GM23248 (cell line): ENCODE data around the gene NT5M.

Source experiments
- EZH2 ChIP-seq: fragments of 200-600 bp; sonication (generic); IDR thresholded peaks from 2 replicates; pipeline ENCODE4 v1.6.1; 2018; ENCODE audit warnings: antibody characterized with exemption, mild to moderate bottlenecking; ENCODE audit not compliant: insufficient read depth, poor library complexity, severe bottlenecking
- EZH2phosphoT487 ChIP-seq: fragments of 200-600 bp; sonication (generic); IDR thresholded peaks from 2 replicates; pipeline ENCODE4 v1.6.1; 2018; ENCODE audit warnings: antibody characterized with exemption, moderate library complexity, mild to moderate bottlenecking, low read depth; ENCODE audit not compliant: insufficient read depth

GRCh38 chr17:17305281-17305801 is 2.2 kb downstream of the NT5M start:
- TF ChIP-seq EZH2phosphoT487 (no peak), EZH2 (no peak)
